A549 (cell line): ENCODE measurements around the gene NXPE4.

Source experiments
- CEBPB ChIP-seq, 2 experiments: fragments of >200 bp in 1 of 2; sonication (Bioruptor Twin) in 1 of 2; formaldehyde crosslinking in 1 of 2; IDR thresholded peaks; 2 replicates each; pipeline ENCODE4 v1.6.1; 2012 to 2016
- CTCF ChIP-seq: fragments of >200 bp; sonication (Bioruptor Twin); formaldehyde crosslinking; IDR thresholded peaks from 3 replicates; pipeline ENCODE4 v1.5.1; 2016
- ELK1 ChIP-seq: fragments of 150-350 bp; IDR thresholded peaks from 2 replicates; pipeline ENCODE4 v1.6.1; 2014; ENCODE audit warnings: low read depth, mild to moderate bottlenecking, low read length
- MAX ChIP-seq: IDR thresholded peaks from 2 replicates; pipeline ENCODE4 v1.6.1; 2012
- POLR2A ChIP-seq: IDR thresholded peaks from 2 replicates; pipeline ENCODE4 v1.6.1; 2012; ENCODE audit warnings: mild to moderate bottlenecking, low read length
- RCOR1 ChIP-seq: fragments of 150-350 bp; IDR thresholded peaks from 2 replicates; pipeline ENCODE4 v1.6.1; 2014; ENCODE audit warnings: antibody characterized with exemption, low read length, low read depth

- TF ChIP-seq CEBPB (IDR thresholded peaks at IDR 0.05) = no peak
- TF ChIP-seq MAX = no peak
- TF ChIP-seq CTCF = no peak
- TF ChIP-seq POLR2A = no peak
- TF ChIP-seq ELK1 = no peak
- TF ChIP-seq RCOR1 = no peak
These were observed 30.8 kb downstream of the NXPE4 start for GRCh38 chr11:114564831-114565230.
